Vagina (tissue), 2 donors: ENCODE data around the gene CORO6. TPM values are rescaled to one million over a fixed set of nuclear protein-coding genes. Genes with fewer than 3 reads are reported as not detected.
A peak's percentile ranks its signal among the peaks of the same experiment; 100 is the strongest.

Source experiments
- DNase-seq, 2 donors: peaks; one replicate each; pipeline ENCODE4 v3.0.0-alpha.2; 2017; ENCODE audit errors: extremely low spot score in 2 of 2
- H3K27ac ChIP-seq: fragments of 200-600 bp; sonication (generic); one replicate; pipeline ENCODE4 v1.5.1; 2019
- H3K27me3 ChIP-seq: fragments of 200-600 bp; sonication (generic); one replicate; pipeline ENCODE4 v1.5.1; 2019
- H3K36me3 ChIP-seq, 2 donors: fragments of 200-600 bp; sonication (generic); one replicate each; pipeline ENCODE4 v1.5.1; 2017 to 2019
- H3K4me1 ChIP-seq: fragments of 200-600 bp; sonication (generic); one replicate; pipeline ENCODE4 v1.5.1; 2019
- H3K4me3 ChIP-seq, 2 donors: fragments of 200-600 bp; sonication (generic); 1 replicate in 1 of 2; 2 replicates in 1 of 2; pipeline ENCODE4 v1.5.1; 2016 to 2019
- H3K9me3 ChIP-seq: fragments of 200-600 bp; sonication (generic); one replicate; pipeline ENCODE4 v1.5.1; 2019
- POLR2A ChIP-seq, 2 donors: fragments of 450-650 bp; IDR thresholded peaks; one replicate each; pipeline ENCODE4 v1.6.1; 2017; ENCODE audit warnings: antibody characterized with exemption in 2 of 2, mild to moderate bottlenecking in 2 of 2, moderate library complexity in 2 of 2
- POLR2AphosphoS5 ChIP-seq, 2 donors: sonication (generic); formaldehyde crosslinking; IDR thresholded peaks; one replicate each; pipeline ENCODE4 v1.9.0; 2017; ENCODE audit warnings: antibody characterized with exemption in 2 of 2, mild to moderate bottlenecking in 2 of 2, low read depth in 1 of 2; ENCODE audit not compliant: insufficient read depth in 1 of 2
- intact Hi-C: fragments of 100-400 bp; cut with DNase I; formaldehyde crosslinking; loops from one replicate; pipeline ENCODE4 v1.15.1; 2023
- total RNA-seq: library from RNA; depleted of rRNA; stranded (reverse); fragments of >200 nt; gene quantifications from one replicate; pipeline ENCODE4 v1.2.3, GENCODE V29; 2016
- TF ChIP-seq, protein P1 (sequence below), 3 experiments: fragments of 450-650 bp in 2 of 3; fragments of 200-600 bp in 1 of 3; sonication (generic) in 1 of 3; IDR thresholded peaks; one replicate each; pipeline ENCODE4 v1.5.1; 2017 to 2019; ENCODE audit warnings: antibody characterized with exemption in 3 of 3, mild to moderate bottlenecking in 2 of 3, moderate library complexity in 2 of 3

CORO6 gene
- total RNA-seq, 1 donor from 2014 or later: 23.6 TPM

DNA sequence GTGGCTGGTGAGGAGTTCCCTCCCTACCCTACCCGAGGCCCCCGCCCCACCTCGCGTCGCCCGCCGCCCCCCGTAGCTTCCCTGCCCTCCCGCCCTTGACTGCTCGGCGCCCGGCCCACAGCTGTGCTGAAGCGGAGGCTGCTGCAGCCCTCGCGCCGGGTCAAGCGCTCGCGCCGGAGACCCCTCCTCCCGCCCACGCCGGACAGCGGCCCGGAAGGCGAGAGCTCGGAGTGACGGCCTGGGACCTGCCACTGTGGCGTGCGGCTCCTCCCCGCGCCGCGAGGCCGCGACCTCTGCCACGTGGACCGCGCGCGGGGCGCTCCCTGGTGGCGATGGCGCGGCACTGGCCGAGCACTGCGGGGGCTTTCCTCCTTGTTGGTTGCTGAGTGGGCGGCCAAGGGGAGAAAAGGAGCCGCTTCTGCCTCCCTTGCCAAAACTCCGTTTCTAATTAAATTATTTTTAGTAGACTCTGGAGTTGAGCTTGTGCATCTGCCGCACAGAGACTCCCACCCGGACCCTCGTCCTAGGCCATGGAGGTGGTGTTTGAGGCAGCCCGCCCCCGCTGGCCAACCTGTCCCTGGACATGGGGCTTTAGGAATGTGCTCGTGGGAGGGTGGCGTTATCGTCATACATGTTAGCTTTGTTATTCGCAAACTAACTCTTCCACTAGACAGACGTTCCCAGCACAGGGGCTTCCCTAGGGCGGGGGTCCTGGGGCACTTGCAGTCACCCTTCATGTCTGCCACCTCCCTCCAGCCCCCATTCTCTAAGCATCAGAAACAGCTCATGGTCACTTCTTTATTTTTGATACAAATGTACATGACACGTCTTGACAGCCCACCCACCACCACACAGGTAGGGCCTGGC, 49.8 kb downstream of the CORO6 start:
- no peak for DNase-seq
- Histone ChIP-seq H3K4me1 (peaks cover 52% of the 10 kb centered on the region), H3K27ac (peak overlapping the region; percentile 22), H3K27me3 (no peaks in the 10 kb centered on the region), H3K36me3 (peaks cover 0 to 34% of the 10 kb centered on the region in 2 donors), H3K9me3 (no peaks in the 10 kb centered on the region), H3K4me3 (peak overlapping the region; percentile 34 to 35)
- intact Hi-C loops: no loop called here
- no peak for TF ChIP-seq POLR2AphosphoS5 (IDR thresholded peaks at IDR 0.05; ENCODE audit: insufficient read depth in 1 of 2, low read depth in 1 of 2)
- TF ChIP-seq, protein P1, sequence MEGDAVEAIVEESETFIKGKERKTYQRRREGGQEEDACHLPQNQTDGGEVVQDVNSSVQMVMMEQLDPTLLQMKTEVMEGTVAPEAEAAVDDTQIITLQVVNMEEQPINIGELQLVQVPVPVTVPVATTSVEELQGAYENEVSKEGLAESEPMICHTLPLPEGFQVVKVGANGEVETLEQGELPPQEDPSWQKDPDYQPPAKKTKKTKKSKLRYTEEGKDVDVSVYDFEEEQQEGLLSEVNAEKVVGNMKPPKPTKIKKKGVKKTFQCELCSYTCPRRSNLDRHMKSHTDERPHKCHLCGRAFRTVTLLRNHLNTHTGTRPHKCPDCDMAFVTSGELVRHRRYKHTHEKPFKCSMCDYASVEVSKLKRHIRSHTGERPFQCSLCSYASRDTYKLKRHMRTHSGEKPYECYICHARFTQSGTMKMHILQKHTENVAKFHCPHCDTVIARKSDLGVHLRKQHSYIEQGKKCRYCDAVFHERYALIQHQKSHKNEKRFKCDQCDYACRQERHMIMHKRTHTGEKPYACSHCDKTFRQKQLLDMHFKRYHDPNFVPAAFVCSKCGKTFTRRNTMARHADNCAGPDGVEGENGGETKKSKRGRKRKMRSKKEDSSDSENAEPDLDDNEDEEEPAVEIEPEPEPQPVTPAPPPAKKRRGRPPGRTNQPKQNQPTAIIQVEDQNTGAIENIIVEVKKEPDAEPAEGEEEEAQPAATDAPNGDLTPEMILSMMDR (IDR thresholded peaks at IDR 0.05): peak; percentile 33 to 54 (median 52)

- H3K4me3 ChIP-seq: peak overlapping the region; percentile 34 to 35
- TF ChIP-seq, protein P1 (IDR thresholded peaks at IDR 0.05): no peak
- TF ChIP-seq POLR2AphosphoS5 (IDR thresholded peaks at IDR 0.05; ENCODE audit: insufficient read depth in 1 of 2, low read depth in 1 of 2) (no peak), POLR2A (IDR thresholded peaks at IDR 0.05) (no peak)
- peaks cover 43% of the 10 kb centered on the region for H3K4me1 ChIP-seq
- H3K9me3 ChIP-seq: no peaks in the 10 kb centered on the region
- no peaks in the 10 kb centered on the region for H3K27me3 ChIP-seq
- peak overlapping the region; percentile 22 for H3K27ac ChIP-seq
- DNase-seq: no peak
- intact Hi-C loops: no loop called here
- peaks cover 0 to 34% of the 10 kb centered on the region in 2 donors for H3K36me3 ChIP-seq
These were observed 50.6 kb downstream of the CORO6 start for GRCh38 chr17:29571883-29572681.

DNA sequence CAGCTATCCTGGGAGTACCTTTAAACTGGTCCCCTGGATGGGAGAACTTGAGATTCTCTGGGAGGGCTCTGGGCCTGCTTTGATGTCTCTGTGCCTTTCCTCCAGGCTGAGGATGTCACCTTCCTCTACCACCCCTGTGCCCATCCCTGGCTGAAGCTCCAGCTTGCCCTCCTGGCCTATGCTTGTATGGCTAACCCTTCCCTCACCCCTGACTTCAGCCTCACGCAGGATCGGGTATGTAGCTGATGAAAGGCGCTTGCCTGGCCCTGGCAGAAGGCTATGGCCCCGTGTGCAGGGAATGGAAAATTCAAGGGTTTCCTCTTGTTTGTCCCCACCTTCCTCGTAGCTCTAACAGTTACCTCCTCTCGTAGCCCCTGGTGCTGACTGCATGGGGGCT, 51.2 kb downstream of the CORO6 start:
- intact Hi-C loops: no loop called here

GRCh38 chr17:29570521-29570920, 52.2 kb downstream of the CORO6 start:
- peaks cover 51% of the 10 kb centered on the region for H3K4me1 ChIP-seq

More for the DNA sequence above, 51.2 kb downstream of the CORO6 start:
- Histone ChIP-seq H3K9me3 (no peaks in the 10 kb centered on the region), H3K4me1 (peaks cover 43% of the 10 kb centered on the region), H3K36me3 (peaks cover 0 to 30% of the 10 kb centered on the region in 2 donors), H3K27ac (no peak overlapping the region), H3K27me3 (no peaks in the 10 kb centered on the region), H3K4me3 (no peak overlapping the region)
- no peak for TF ChIP-seq POLR2A (IDR thresholded peaks at IDR 0.05)
- no peak for TF ChIP-seq POLR2AphosphoS5 (IDR thresholded peaks at IDR 0.05; ENCODE audit: insufficient read depth in 1 of 2, low read depth in 1 of 2)
- peak in 1 of 2 donors; percentile 85 for DNase-seq

More at GRCh38 chr17:29570521-29570920, 52.2 kb downstream of the CORO6 start:
- H3K4me3 ChIP-seq: no peak overlapping the region
- H3K27ac ChIP-seq: no peak overlapping the region
- H3K9me3 ChIP-seq: no peaks in the 10 kb centered on the region
- DNase-seq: no peak
- H3K27me3 ChIP-seq: no peaks in the 10 kb centered on the region
- H3K36me3 ChIP-seq: peaks cover 0 to 20% of the 10 kb centered on the region in 2 donors
- TF ChIP-seq POLR2A (IDR thresholded peaks at IDR 0.05) (no peak), POLR2AphosphoS5 (IDR thresholded peaks at IDR 0.05; ENCODE audit: insufficient read depth in 1 of 2, low read depth in 1 of 2) (no peak)
- TF ChIP-seq, protein P1 (IDR thresholded peaks at IDR 0.05): no peak
- intact Hi-C loops: no loop called here
